ENCODE data around the gene C19orf38.

DNA sequence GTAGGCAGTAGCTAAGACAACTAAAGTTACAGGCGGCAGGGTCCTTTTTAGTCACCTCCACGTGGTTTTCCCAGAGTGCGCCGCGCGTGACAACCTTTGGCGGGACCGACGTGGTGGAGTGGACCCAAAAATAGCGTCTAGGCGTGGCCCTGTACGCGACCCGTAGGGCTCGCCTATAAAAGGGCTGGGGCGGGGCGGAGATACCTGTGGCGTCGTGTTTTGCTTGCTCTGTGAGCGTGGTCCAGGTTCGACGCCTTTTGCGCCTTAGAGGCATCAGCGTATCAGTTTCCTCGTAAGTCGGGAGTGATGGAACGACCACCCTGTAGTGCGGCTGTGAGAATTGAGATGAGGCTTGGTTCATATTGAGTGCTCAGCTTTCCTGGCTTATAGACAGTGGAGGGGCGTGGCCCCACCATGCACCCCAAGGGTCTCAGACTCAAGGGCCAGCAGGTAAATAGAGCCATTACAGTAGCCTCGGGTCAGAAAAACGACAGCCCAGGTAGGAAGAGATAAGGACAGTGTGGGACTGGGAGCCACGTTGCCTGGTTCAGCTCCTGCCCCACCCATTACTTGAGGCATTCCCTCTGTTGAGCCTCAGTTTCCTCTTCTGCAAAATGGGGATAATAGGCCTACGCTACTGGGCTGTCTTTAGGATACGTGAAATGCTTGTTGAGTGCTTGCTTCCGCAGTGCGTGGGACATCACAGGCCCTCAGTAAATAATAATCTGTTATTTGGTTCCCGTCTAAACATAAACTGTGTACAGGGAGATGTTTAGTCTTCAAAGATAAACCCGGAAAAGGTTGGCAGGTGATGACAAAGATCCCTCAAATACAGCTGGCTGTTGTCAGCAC, 11.5 kb upstream of the C19orf38 start:
- no peak for TF ChIP-seq CTCF (IDR thresholded peaks at IDR 0.05)
- no peak for TF ChIP-seq POLR2A (IDR thresholded peaks at IDR 0.05)
